NCI-H187 treated with DMSO at 0.1 percent for 48 hours (cell line): ENCODE results near the gene NFU1.
"Not testable (repeated sequence)": the region's sequence is repeated elsewhere in the genome, so short reads cannot be mapped to it uniquely, and the experiment has no call there.

ENCODE experiments used
- DNase-seq: peaks from one replicate; lab custom pipeline; 2025; lab: John Stamatoyannopoulos, UW

Gene NFU1

GRCh38 chr2:69387770-69388481, 49.3 kb downstream of the NFU1 start:
- no peak for DNase-seq

GRCh38 chr2:69386789-69387734, 50.2 kb downstream of the NFU1 start, which contains the start of gene GFPT1:
Gene GFPT1, minus strand, starts transcription at chr2:69387227. Its CDS starts 156 bp downstream, at chr2:69387071.
- peak; percentile 66 for DNase-seq

GRCh38 chr2:69386360-69386759, 50.9 kb downstream of the NFU1 start:
- DNase-seq: no peak

- no peak for DNase-seq
These were observed 51.6 kb downstream of the NFU1 start for GRCh38 chr2:69385443-69386151.

- no peak for DNase-seq
These were observed 52.6 kb downstream of the NFU1 start for GRCh38 chr2:69384618-69385081.

GRCh38 chr2:69383176-69383812, 53.9 kb downstream of the NFU1 start:
- DNase-seq: no peak

GRCh38 chr2:69382547-69382946, 54.7 kb downstream of the NFU1 start:
- no peak for DNase-seq

GRCh38 chr2:69381337-69381737, 55.9 kb downstream of the NFU1 start:
- DNase-seq: no peak

- no peak for DNase-seq
These were observed 56.9 kb downstream of the NFU1 start for GRCh38 chr2:69380072-69380917.

- no peak for DNase-seq
These were observed 60.8 kb downstream of the NFU1 start for GRCh38 chr2:69376403-69376802.

- DNase-seq: peak; percentile 31
These were observed 61.5 kb downstream of the NFU1 start for GRCh38 chr2:69375494-69376353.

- no peak for DNase-seq
These were observed 64.5 kb downstream of the NFU1 start for GRCh38 chr2:69372767-69373166.

- no peak for DNase-seq
These were observed 67.4 kb downstream of the NFU1 start for GRCh38 chr2:69369802-69370201.

GRCh38 chr2:69368588-69368987, 68.6 kb downstream of the NFU1 start:
- DNase-seq: no peak

- no peak for DNase-seq
These were observed 77.9 kb downstream of the NFU1 start for GRCh38 chr2:69359371-69359770.

GRCh38 chr2:69358914-69359313, 78.3 kb downstream of the NFU1 start:
- no peak for DNase-seq

GRCh38 chr2:69356471-69356870, 80.8 kb downstream of the NFU1 start:
- no peak for DNase-seq

- DNase-seq: not testable (repeated sequence)
These were observed 82.3 kb downstream of the NFU1 start for GRCh38 chr2:69354976-69355375.

GRCh38 chr2:69353360-69353759, 83.9 kb downstream of the NFU1 start:
- DNase-seq: no peak

- DNase-seq: no peak
These were observed 88.5 kb downstream of the NFU1 start for GRCh38 chr2:69348781-69349180.
